ENCODE measurements around the gene PPP1R2B. TPM values are rescaled to one million over a fixed set of nuclear protein-coding genes. Genes with fewer than 3 reads are reported as not detected.

Gene PPP1R2B
- total and polyA plus RNA-seq, 8 donors = 0.02 to 0.12 TPM; not detected in 6

- H3K4me3 ChIP-seq = no peak overlapping the region
- no peaks in the 10 kb centered on the region for H3K9me3 ChIP-seq
- intact Hi-C loops (cut with DNase I) = no loop called here
- H3K27ac ChIP-seq = no peak overlapping the region
- no peaks in the 10 kb centered on the region for H3K27me3 ChIP-seq
- 55 to 63% methylated on average over 3 of the region's 3 CpGs for WGBS, 2 donors
- FAIRE-seq (no peak), ATAC-seq (no peak), DNase-seq (no peak)
- no peaks in the 10 kb centered on the region for H3K36me3 ChIP-seq
- no peaks in the 10 kb centered on the region for H3K4me1 ChIP-seq
- no peak for TF ChIP-seq CTCF (IDR thresholded peaks at IDR 0.05)
These were observed 24.4 kb upstream of the PPP1R2B start for GRCh38 chr5:156825688-156826087.

- WGBS, 2 donors = 58 to 69% methylated on average over 4 of the region's 4 CpGs
- Histone ChIP-seq H3K4me1 (no peaks in the 10 kb centered on the region), H3K27me3 (no peaks in the 10 kb centered on the region), H3K36me3 (no peaks in the 10 kb centered on the region), H3K27ac (no peak overlapping the region), H3K4me3 (no peak overlapping the region), H3K9me3 (no peaks in the 10 kb centered on the region)
- FAIRE-seq (no peak), DNase-seq (no peak), ATAC-seq (no peak)
- TF ChIP-seq CTCF (IDR thresholded peaks at IDR 0.05) = no peak
- intact Hi-C loops (cut with DNase I) = no loop called here
These were observed 23.9 kb upstream of the PPP1R2B start for GRCh38 chr5:156826150-156826549.

- ATAC-seq = no peak
- H3K4me1 ChIP-seq = no peaks in the 10 kb centered on the region
- WGBS, 2 donors = 60 to 64% methylated on average over 6 of the region's 6 CpGs
These were observed 15.2 kb upstream of the PPP1R2B start for GRCh38 chr5:156834916-156835315.

GRCh38 chr5:156835905-156836304 lies 14.2 kb upstream of the PPP1R2B start:
- FAIRE-seq = no peak

More at GRCh38 chr5:156834916-156835315, 15.2 kb upstream of the PPP1R2B start:
- Histone ChIP-seq H3K27me3 (no peaks in the 10 kb centered on the region), H3K27ac (no peak overlapping the region), H3K9me3 (no peaks in the 10 kb centered on the region), H3K36me3 (no peaks in the 10 kb centered on the region), H3K4me3 (no peak overlapping the region)
- FAIRE-seq (no peak), DNase-seq (no peak)
- TF ChIP-seq CTCF (IDR thresholded peaks at IDR 0.05) = no peak
- intact Hi-C loops (cut with DNase I) = no loop called here

GRCh38 chr5:156836846-156837245 lies 13.2 kb upstream of the PPP1R2B start:
- ATAC-seq = no peak
- TF ChIP-seq CTCF (IDR thresholded peaks at IDR 0.05) = no peak
- intact Hi-C loops (cut with DNase I) = no loop called here

More at GRCh38 chr5:156835905-156836304, 14.2 kb upstream of the PPP1R2B start:
- no peak for DNase-seq
- H3K27me3 ChIP-seq = no peaks in the 10 kb centered on the region
- 64 to 72% methylated on average over 3 of the region's 3 CpGs for WGBS, 2 donors
- intact Hi-C loops (cut with DNase I) = no loop called here
- TF ChIP-seq CTCF (IDR thresholded peaks at IDR 0.05) = no peak
- no peaks in the 10 kb centered on the region for H3K36me3 ChIP-seq
- no peaks in the 10 kb centered on the region for H3K9me3 ChIP-seq
- no peak for ATAC-seq
- no peak overlapping the region for H3K27ac ChIP-seq
- no peaks in the 10 kb centered on the region for H3K4me1 ChIP-seq
- no peak overlapping the region for H3K4me3 ChIP-seq

More at GRCh38 chr5:156836846-156837245, 13.2 kb upstream of the PPP1R2B start:
- no peak overlapping the region for H3K27ac ChIP-seq
- H3K27me3 ChIP-seq = no peaks in the 10 kb centered on the region
- FAIRE-seq = no peak
- WGBS, 2 donors = 53 to 61% methylated on average over 3 of the region's 3 CpGs
- DNase-seq = no peak
- H3K4me3 ChIP-seq = no peak overlapping the region
- H3K4me1 ChIP-seq = no peaks in the 10 kb centered on the region
- H3K9me3 ChIP-seq = no peaks in the 10 kb centered on the region
- no peaks in the 10 kb centered on the region for H3K36me3 ChIP-seq
